A549 (cell line): ENCODE data around the gene FZD10. TPM values are rescaled to one million over a fixed set of nuclear protein-coding genes. Genes with fewer than 3 reads are reported as not detected.

Source experiments
- ATAC-seq, 2 experiments: fragments of 200-7000 bp in 1 of 2; fragments of >200 bp in 1 of 2; cut with Nextera tagmentation in 1 of 2; cut with Tn5 transposase in 1 of 2; 3 replicates each; pipeline versions ENCODE4 v1.8.0 to v1.9.1; 2018 to 2020; ENCODE audit warnings: mild to moderate bottlenecking in 1 of 2, moderate library complexity in 1 of 2
- CTCF ChIA-PET: fragments of 300-600 bp; sonication (Branson Sonifier 250); formaldehyde crosslinking; extraction: SDS; loops from one replicate; lab custom pipeline; 2021; ENCODE audit warnings: antibody characterized with exemption, inconsistent platforms; lab: Yijun Ruan, JAX
- POLR2A ChIA-PET: fragments of 350-600 bp; formaldehyde crosslinking; extraction: SDS; loops from one replicate; lab custom pipeline; 2021; ENCODE audit warnings: antibody characterized with exemption, inconsistent platforms; lab: Yijun Ruan, JAX
- DNase-seq, 2 experiments: peaks; one replicate each; pipeline versions ENCODE4 v3.0.0 to v3.0.0-alpha.2; 2011 to 2016; ENCODE audit warnings: low read depth in 1 of 2, low spot score in 1 of 2
- FAIRE-seq: peaks from 2 replicates; lab custom pipeline; 2011; peaks lifted over from hg19 to GRCh38; lab: Jason Lieb, UNC
- H3K27ac ChIP-seq, 2 experiments: fragments of >200 bp; sonication (Bioruptor Twin); formaldehyde crosslinking; 3 replicates each; pipeline ENCODE4 v1.5.1; 2016 to 2017
- H3K4me1 ChIP-seq: fragments of >200 bp; sonication (Bioruptor Twin); formaldehyde crosslinking; 3 replicates; pipeline ENCODE4 v1.6.1; 2016
- H3K4me2 ChIP-seq: fragments of >200 bp; sonication (Bioruptor Twin); formaldehyde crosslinking; 3 replicates; pipeline ENCODE4 v1.6.1; 2016
- H3K4me3 ChIP-seq: fragments of >200 bp; sonication (Bioruptor Twin); formaldehyde crosslinking; 3 replicates; pipeline ENCODE4 v1.5.1; 2016
- H3K9me3 ChIP-seq: fragments of >200 bp; sonication (Bioruptor Twin); formaldehyde crosslinking; 3 replicates; pipeline ENCODE4 v1.6.1; 2016
- CBX2 ChIP-seq: fragments of 200-600 bp; sonication (generic); IDR thresholded peaks from 2 replicates; pipeline ENCODE4 v1.6.1; 2016; ENCODE audit warnings: low read depth, mild to moderate bottlenecking, borderline replicate concordance
- CEBPB ChIP-seq, 2 experiments: fragments of >200 bp in 1 of 2; sonication (Bioruptor Twin) in 1 of 2; formaldehyde crosslinking in 1 of 2; IDR thresholded peaks; 2 replicates each; pipeline ENCODE4 v1.6.1; 2012 to 2016
- EHMT2 ChIP-seq: fragments of 200-600 bp; sonication (generic); IDR thresholded peaks from 2 replicates; pipeline ENCODE4 v1.6.1; 2016; ENCODE audit warnings: antibody characterized with exemption, low read depth, mild to moderate bottlenecking, moderate library complexity
- HOXA7 ChIP-seq: fragments of 250-450 bp; sonication (Bioruptor Pico); IDR thresholded peaks from 2 replicates; pipeline ENCODE4 v1.5.0; 2020; ENCODE audit warnings: mild to moderate bottlenecking, moderate library complexity
- HOXB13 ChIP-seq: fragments of 250-450 bp; sonication (Bioruptor Pico); IDR thresholded peaks from 2 replicates; pipeline ENCODE4 v1.5.0; 2020; ENCODE audit warnings: low read depth, mild to moderate bottlenecking, moderate library complexity
- JUNB ChIP-seq: fragments of >200 bp; sonication (Bioruptor Twin); formaldehyde crosslinking; IDR thresholded peaks from 2 replicates; pipeline ENCODE4 v1.6.1; 2016
- KDM5A ChIP-seq: fragments of 200-600 bp; sonication (generic); IDR thresholded peaks from 2 replicates; pipeline ENCODE4 v1.6.1; 2016; ENCODE audit warnings: antibody characterized with exemption, mild to moderate bottlenecking
- MAFK ChIP-seq: fragments of 450-650 bp; IDR thresholded peaks from 2 replicates; pipeline ENCODE4 v1.6.1; 2014; ENCODE audit not compliant: partially characterized antibody
- POLR2A ChIP-seq: IDR thresholded peaks from 2 replicates; pipeline ENCODE4 v1.6.1; 2012; ENCODE audit warnings: mild to moderate bottlenecking, low read length
- RAD21 ChIP-seq, 2 experiments: fragments of >200 bp in 1 of 2; sonication (Bioruptor Twin) in 1 of 2; formaldehyde crosslinking in 1 of 2; IDR thresholded peaks in 1 of 2; conservative IDR thresholded peaks in 1 of 2; 2 replicates in 1 of 2; 3 replicates in 1 of 2; pipeline ENCODE4 v1.6.1; 2012 to 2018; ENCODE audit warnings: inconsistent platforms in 1 of 2
- REST ChIP-seq: fragments of 200-600 bp; sonication (generic); IDR thresholded peaks from 2 replicates; pipeline ENCODE4 v1.6.1; 2016; ENCODE audit warnings: antibody characterized with exemption, mild to moderate bottlenecking, moderate library complexity
- RFX5 ChIP-seq: fragments of 450-650 bp; IDR thresholded peaks from 2 replicates; pipeline ENCODE4 v1.7.1; 2014; ENCODE audit warnings: antibody characterized with exemption, mild to moderate bottlenecking, moderate library complexity
- USF2 ChIP-seq: fragments of 450-650 bp; IDR thresholded peaks from 2 replicates; pipeline ENCODE4 v1.6.1; 2014; ENCODE audit warnings: antibody characterized with exemption
- ZC3H11A ChIP-seq: fragments of 450-650 bp; IDR thresholded peaks from 2 replicates; pipeline ENCODE4 v1.6.1; 2014; ENCODE audit warnings: antibody characterized with exemption, mild to moderate bottlenecking
- ZSCAN20 ChIP-seq: fragments of 250-450 bp; sonication (Bioruptor Pico); IDR thresholded peaks from 2 replicates; pipeline ENCODE4 v1.8.0; 2022; ENCODE audit warnings: mild to moderate bottlenecking, moderate library complexity
- WGBS: methylation state at CpG from one replicate; pipeline ENCODE4 v1.1.6; 2017; ENCODE audit errors: missing lambda C conversion rate; 5-methylcytosine and 5-hydroxymethylcytosine counted together
- polyA plus RNA-seq, 4 experiments: library from polyadenylated mRNA; depleted of rRNA in 3 of 4; stranded (reverse); fragments of >200 nt; fragmentation: RNase III in 1 of 4; extraction: RNeasy Plus Mini Kit Qiagen cat#74134 plus additional on column Dnase treatment in 1 of 4; gene quantifications; 2 replicates in 3 of 4; 3 replicates in 1 of 4; pipeline ENCODE4 v1.2.3, GENCODE V29; 2011 to 2017
- TF ChIP-seq, protein P1 (sequence below): fragments of 250-450 bp; sonication (Bioruptor Pico); IDR thresholded peaks from 2 replicates; pipeline ENCODE4 v1.5.0; 2021; ENCODE audit warnings: mild to moderate bottlenecking, moderate library complexity, borderline replicate concordance
- TF ChIP-seq, protein P2 (sequence below): IDR thresholded peaks from 2 replicates; pipeline ENCODE4 v1.6.1; 2012
- TF ChIP-seq, protein P3 (sequence below): fragments of >200 bp; sonication (Bioruptor Twin); formaldehyde crosslinking; IDR thresholded peaks from 3 replicates; pipeline ENCODE4 v1.5.1; 2016

The FZD10 gene
- polyA plus RNA-seq, 2 of the 4 experiments (the other 2 are of a cell fraction), result not detected

- no peak for TF ChIP-seq JUNB
Observed at GRCh38 chr12:130117233-130117632, 45.0 kb upstream of the FZD10 start (continued).

DNA sequence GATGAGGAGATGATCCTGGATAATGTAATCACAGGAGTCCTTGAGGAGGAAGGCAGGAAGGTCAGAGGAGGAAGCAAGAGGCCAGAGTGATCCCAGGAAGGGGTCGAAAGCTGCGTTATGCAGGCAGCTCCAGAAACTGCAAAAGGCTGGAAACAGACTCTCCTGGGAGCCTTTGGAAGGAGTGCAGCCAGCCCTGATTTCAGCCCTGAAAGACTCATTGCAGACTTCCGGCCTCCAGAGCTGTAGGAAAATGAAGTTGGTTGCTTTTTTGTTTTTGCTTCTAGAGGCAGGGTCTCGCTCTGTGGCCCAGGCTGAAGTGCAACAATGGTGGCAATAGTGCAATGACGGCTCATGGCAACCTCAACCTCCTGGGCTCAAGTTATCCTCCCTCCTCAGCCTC lies 44.6 kb upstream of the FZD10 start:
- no peak overlapping the region for H3K4me2 ChIP-seq
- ATAC-seq (no peak), DNase-seq (no peak), FAIRE-seq (no peak)
- CTCF ChIA-PET, result no interaction called here
- 32% methylated on average over 5 of the region's 5 CpGs for WGBS
- H3K9me3 ChIP-seq, result no peaks in the 10 kb centered on the region
- TF ChIP-seq CEBPB (IDR thresholded peaks at IDR 0.05) (no peak), HOXB13 (no peak), RAD21 (conservative IDR thresholded peaks at IDR 0.05 in 1 of 2, IDR thresholded peaks at IDR 0.05 in 1 of 2) (no peak), MAFK (no peak), EHMT2 (no peak), RFX5 (no peak), JUNB (no peak), USF2 (no peak), ZSCAN20 (CRISPR knock-in tag) (no peak), REST (no peak), KDM5A (no peak), HOXA7 (no peak), CBX2 (no peak), POLR2A (no peak), ZC3H11A (no peak)
- TF ChIP-seq, protein P1, sequence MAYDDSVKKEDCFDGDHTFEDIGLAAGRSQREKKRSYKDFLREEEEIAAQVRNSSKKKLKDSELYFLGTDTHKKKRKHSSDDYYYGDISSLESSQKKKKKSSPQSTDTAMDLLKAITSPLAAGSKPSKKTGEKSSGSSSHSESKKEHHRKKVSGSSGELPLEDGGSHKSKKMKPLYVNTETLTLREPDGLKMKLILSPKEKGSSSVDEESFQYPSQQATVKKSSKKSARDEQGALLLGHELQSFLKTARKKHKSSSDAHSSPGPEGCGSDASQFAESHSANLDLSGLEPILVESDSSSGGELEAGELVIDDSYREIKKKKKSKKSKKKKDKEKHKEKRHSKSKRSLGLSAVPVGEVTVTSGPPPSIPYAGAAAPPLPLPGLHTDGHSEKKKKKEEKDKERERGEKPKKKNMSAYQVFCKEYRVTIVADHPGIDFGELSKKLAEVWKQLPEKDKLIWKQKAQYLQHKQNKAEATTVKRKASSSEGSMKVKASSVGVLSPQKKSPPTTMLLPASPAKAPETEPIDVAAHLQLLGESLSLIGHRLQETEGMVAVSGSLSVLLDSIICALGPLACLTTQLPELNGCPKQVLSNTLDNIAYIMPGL (CRISPR knock-in tag), result no peak
- TF ChIP-seq, protein P2, sequence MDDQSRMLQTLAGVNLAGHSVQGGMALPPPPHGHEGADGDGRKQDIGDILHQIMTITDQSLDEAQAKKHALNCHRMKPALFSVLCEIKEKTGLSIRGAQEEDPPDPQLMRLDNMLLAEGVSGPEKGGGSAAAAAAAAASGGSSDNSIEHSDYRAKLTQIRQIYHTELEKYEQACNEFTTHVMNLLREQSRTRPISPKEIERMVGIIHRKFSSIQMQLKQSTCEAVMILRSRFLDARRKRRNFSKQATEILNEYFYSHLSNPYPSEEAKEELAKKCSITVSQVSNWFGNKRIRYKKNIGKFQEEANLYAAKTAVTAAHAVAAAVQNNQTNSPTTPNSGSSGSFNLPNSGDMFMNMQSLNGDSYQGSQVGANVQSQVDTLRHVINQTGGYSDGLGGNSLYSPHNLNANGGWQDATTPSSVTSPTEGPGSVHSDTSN, result no peak
- TF ChIP-seq, protein P3, sequence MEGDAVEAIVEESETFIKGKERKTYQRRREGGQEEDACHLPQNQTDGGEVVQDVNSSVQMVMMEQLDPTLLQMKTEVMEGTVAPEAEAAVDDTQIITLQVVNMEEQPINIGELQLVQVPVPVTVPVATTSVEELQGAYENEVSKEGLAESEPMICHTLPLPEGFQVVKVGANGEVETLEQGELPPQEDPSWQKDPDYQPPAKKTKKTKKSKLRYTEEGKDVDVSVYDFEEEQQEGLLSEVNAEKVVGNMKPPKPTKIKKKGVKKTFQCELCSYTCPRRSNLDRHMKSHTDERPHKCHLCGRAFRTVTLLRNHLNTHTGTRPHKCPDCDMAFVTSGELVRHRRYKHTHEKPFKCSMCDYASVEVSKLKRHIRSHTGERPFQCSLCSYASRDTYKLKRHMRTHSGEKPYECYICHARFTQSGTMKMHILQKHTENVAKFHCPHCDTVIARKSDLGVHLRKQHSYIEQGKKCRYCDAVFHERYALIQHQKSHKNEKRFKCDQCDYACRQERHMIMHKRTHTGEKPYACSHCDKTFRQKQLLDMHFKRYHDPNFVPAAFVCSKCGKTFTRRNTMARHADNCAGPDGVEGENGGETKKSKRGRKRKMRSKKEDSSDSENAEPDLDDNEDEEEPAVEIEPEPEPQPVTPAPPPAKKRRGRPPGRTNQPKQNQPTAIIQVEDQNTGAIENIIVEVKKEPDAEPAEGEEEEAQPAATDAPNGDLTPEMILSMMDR, result no peak
- POLR2A ChIA-PET, result no interaction called here
- H3K27ac ChIP-seq, result no peak overlapping the region
- no peak overlapping the region for H3K4me3 ChIP-seq
- H3K4me1 ChIP-seq, result no peaks in the 10 kb centered on the region
